HG02970 (cell line): Measurements from ENCODE around the gene TAMALIN.

ENCODE experiments used
- ATAC-seq: cut with Tn5 transposase; IDR thresholded peaks from one replicate; pipeline ENCODE4 v1.9.1; 2021; ENCODE audit warnings: mild to moderate bottlenecking, moderate library complexity, moderate number of reproducible peaks; ENCODE audit not compliant: unreplicated experiment, low FRiP score

The TAMALIN gene

DNA sequence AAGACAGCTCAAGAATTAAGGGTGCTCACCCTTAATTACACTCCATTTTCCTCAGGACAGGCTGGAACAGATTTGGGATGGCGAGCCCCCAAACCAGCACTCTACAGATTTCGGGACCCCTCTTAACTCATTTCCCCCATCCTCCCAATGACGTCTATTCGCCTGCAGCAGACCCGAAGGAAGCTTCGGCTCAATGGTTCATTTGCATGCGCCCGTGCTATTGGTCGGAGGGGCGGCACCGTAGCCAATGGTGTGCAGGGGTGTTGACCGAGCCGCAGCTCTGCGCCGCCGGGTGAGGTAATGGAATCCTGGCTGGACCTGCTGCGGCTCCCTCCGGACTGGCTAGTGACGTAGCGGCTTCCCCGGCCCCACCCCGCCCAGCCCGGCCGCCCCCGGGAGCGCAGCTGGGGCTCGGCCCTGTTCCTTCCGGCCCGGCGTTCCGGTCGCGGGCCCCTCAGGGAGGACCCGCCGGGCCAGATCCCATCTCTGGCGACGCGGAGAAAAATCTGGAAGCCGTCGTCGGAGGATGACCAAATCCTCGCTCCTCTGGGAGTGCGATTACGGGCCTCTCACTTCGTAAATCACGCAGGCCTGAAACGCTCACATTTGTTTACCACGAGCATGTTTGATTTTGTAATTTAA, 26.2 kb downstream of the TAMALIN start:
- ATAC-seq = peak; percentile 74

DNA sequence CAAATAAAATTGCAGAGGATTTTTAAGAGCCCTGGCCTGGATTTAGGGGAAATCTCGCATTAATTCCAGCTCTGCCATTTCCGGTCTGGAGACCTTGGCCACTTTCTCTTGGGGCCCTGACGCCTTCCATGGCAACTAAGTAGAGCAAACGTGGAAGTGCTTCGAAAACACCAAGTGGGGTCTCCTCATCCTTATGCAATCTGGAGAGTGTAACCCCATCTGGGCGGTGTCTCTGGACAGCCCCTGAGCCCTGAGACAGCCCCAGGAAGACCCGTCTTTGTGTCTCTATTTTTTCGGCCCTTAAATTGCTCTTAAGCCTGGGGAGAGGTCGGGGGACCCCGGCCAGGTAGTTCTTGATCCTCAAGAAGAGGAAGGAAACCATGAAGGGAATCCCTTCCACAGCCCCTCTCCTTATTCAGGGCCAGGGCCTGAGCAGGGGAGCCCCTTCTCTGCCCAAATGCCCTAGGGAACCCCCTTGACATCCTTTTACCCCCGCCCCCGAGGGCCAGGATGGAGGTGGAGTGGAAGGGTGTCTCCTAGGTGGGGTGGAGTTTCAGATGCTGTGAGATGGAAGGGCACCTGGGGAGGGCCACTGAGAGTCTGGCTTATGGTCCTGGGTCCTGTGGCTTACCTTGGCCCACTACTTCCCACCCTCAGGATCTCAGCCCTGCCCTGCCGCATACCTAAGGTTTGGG, 26.8 kb downstream of the TAMALIN start:
- no peak for ATAC-seq

DNA sequence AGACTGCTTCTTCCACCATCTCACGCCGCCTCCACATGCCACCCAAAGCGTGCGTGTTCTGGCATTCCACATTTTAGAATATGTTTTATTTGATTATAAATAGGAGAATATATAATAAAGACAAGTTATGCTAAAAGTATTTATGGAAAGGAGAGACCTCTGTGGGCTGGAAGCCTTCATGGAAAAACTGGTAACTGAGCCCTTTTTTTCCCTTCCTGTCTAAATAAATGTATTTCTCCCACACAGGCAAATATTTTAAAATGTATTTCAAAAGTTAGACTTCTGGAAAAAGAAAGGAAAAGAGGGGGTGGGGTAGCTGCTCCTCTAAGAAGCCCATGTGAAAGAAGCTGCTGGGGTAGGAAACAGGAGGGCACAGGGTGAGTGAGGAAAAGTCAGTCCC, 28.4 kb downstream of the TAMALIN start:
- ATAC-seq = no peak

DNA sequence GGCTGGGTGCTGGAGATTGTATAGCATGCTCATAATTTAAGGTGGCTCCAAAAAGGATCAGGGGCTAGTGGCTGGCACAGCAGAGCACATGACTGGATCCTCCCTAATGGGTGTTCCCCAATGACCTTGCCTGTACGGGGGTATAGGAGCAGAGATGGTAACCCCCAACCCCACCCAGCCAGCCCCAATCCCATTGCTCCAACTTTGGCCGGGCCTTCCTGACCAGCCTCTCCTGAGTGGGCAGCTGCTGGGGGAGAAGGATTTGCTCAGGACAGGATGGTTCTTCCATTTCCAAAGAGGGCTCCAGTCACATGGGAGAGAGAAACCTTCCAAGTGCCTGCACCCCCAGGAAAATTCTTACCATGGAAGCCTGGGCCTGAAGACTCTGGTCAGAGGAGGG, 29.2 kb downstream of the TAMALIN start:
- no peak for ATAC-seq

DNA sequence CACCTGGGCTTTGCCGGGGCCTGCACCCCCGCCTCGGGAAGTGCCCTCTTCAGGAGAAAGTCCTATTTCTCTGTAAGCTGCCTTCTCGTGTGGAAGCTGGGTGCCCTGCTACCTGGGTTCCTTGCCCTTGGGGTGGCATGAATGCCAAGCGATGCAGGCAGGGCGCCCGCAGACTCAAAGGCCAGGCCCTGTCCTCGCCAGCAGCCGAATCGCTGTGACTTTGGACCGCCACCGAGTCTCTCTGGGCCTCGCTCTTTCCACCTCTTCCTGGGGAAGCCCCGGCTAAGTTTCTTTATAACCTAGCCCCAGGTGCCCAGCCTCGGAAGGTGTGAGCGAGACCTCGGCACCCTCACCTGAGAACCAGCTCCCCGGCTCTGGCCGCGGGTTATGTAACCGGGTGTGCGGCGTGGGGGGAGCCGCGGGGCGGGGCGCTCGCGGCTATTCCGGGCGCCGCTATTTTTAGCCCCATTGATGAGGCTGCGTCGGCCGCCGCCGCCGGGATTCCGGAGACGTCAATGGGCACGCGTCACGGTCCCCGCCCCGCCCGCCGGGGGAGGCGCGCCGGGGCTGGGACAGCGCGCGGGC, 29.9 kb downstream of the TAMALIN start:
- no peak for ATAC-seq

DNA sequence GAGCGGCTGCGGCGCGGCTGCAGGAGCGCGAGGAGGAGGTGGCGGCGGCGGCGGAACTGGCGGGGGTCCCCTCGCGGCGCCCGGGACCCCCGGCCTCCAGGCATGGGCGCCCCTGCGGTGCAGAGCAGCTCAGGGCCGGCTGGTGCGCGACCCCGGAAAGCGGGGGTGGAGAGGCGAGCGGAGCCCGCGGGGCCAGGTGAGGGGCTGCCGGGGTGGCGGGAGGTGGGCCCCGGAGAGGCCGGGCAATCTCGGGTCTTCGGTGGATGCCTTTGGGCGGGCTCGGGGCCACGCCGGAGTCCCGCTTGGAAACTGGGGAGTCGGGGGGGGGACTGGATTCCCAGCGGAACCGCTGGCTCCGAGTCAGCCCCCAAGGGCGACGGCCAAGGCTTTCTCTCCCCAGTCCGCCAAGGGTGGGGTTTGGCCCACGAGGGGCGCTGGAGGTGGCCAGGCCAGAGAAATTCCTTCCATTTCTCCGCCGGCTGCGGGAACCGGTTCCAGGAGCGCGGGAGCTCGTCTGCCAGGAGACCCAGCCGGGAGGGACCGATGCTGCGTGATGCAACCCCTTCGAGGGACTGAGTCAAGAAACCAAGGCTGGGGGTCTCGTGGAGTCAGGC, 30.6 kb downstream of the TAMALIN start:
- ATAC-seq = no peak

DNA sequence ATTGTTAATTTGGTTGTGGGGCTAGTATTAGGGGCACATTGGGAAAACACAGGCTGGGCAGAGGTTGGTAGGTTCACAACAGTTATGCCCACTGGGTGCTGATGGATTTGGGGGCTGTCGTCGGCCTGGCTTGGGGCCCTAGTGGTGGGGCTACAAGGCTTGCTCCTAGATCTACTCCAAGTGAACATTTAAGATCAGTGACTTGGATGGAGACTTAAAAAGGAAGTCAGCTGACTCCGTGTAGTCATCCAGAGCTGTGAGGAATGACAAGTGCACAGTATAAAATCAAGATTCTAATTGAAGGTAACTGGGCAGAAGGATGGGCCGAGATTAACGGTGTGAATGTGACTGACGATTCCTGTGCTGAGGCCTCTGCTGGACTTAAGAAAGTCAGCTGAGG, 31.7 kb downstream of the TAMALIN start:
- no peak for ATAC-seq

DNA sequence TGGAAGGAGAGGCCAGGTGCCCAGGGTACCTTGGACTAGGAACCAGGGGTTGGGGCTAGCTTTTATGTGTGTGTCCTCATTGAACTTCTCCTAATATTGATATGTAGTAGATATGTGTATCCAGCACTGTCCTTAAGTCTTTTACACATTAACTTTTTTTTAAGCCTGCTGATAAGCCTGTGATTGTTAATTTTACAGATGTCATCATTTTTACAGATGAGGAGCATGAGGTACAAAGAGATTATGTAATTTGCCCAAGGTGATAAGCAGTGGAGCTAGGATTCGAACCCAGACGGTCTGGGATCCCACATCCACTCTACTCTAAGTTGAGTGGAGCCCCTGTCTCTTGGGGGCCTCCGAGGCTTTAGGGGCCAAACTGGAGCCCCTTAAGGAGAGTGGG, 34.3 kb downstream of the TAMALIN start:
- ATAC-seq = no peak

DNA sequence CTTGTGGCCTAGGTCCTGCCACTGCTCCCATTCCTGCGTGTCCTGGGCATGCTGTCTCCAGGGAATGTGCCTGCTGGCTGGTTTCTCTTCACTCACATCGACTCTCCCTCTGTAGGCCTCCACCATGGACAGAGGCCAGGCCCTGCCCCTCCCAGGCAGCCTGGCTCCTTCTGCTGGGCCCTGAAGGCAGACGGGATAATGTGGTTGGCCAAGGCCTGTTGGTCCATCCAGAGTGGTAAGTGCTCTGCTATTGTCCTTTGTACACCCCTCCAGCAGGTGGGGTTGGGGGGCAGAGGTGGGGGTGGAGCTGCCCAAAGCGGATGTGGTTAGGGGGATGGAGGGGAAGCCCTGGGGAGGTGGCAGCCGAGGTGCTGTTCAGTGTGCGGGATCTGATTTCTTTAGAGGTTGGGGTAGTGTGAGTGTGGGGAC, 35.0 kb downstream of the TAMALIN start:
- ATAC-seq = no peak

DNA sequence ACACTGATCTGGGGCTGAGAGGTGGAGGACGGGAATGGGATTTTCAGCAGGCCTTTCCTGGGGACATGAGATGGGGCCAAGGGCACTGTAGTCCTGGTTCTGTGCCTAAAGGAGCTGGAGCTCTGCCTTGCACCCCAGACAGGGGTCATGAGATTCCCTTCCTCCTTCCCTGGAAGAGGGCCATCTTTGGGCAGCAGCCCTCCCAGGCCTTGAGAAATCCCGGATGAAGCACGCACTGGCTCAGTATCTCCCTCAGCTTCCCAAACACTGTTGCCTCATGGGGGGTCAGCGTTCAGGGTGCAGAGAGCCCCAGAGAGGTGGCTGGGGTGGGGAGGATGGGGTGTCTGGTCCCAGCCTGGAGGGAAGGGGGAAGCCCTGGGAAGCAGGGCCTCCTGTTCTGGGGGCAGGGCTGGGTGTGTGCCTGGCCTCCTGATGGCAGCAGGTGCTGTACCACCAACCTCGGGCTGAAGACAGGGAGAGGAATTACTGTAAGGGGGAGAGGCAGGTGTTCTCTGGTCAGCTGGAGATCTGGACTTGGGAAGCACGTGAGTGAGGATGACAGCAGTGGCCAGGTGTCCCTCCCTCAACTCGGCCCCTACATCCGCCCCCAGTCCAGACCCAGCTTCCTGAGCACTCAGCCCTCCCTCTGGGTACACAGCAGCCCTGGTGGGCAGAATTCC, 36.1 kb downstream of the TAMALIN start:
- no peak for ATAC-seq

DNA sequence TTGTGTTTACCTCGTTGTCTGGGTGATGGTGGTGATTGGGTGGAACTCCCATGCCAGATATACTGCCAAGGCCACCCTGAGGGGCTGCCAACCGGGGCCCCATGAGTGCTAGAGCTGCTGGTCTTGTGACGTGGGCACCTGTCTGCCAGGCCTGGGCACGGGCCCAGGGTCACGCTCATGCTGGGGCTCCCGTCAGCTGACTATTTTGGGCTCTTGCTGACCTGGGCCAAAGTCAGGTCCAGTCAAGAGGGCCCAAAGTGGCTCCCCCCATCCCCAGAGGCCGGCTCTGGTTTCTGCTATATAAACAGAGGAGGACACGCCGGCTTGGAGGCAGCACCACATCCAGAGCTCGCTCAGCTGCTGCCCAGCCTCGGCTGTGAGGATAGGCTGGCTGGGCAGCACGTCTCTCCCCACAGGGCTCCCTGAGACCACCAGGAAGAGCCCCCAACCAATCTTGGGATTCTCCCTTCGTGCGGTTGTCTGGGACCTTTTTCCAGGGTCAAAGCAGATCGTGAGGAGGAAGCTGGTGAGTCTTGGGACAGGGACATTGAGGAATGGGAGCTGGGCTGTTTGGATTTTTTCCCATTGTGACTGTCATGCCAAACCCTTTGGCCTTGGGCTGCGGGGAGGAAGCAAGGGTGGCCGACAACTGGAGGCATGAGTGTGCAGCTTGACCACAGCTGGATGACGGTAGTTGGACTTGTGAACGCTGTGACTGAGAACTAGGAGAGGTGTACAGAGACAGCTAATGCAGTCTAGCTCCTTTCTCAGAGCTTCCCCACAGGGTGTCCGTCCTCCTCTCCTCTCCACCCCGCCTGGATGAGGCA, 36.9 kb downstream of the TAMALIN start:
- ATAC-seq = no peak

DNA sequence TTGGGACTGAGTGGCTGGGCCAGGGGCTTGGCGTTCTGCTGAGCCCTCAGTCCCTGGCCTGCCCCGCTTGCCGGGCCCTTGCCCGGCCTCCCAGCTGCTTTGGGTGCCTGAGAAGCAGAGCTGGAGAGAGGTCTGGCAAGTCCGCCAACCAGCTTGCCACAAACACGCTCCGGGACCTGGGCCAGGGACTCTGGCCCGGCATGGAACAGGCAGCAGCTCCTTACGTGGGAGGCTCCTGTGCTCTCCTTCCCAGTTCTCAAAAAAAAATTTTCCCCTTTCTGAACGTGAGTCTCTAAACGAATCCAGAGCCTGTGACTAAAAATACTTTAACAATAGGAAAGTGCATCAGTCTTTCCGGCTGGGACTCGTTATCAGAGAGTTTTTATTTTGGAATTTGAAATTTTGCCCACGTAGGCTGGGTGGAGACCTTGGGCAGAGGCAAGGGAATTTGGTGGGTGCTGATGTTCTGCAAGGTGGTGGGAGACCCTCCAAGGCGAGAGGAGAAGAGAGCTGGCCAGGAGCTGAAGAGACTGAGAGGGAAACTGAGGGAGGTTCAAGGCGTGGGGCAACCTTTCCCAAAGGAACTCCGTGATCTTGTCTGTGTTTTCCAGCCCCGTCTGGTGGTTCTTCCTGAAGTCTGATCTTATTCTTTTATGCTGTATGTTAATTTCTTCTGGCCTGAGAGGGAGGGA, 37.7 kb downstream of the TAMALIN start:
- ATAC-seq = no peak

DNA sequence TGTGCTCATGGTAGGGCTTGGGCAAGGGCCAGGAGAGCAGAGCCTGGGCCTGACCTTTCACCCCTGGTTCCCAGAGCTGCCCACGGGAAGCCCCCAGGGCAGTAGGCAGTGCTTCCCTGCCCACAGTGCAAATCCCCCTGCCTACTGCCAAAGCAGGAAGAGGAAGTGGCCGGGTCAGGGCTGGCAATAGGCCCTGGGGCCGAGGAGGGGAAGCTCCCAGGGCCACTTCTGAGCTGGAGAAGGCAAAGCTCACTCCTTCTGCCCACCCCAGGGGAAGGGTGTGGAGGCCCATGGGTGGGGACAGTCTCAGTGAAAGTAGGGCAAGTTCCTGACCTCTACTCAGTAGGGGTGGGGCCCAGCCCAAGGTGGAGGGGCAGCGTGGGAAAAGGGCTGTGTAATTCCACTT, 39.1 kb downstream of the TAMALIN start:
- ATAC-seq = no peak

DNA sequence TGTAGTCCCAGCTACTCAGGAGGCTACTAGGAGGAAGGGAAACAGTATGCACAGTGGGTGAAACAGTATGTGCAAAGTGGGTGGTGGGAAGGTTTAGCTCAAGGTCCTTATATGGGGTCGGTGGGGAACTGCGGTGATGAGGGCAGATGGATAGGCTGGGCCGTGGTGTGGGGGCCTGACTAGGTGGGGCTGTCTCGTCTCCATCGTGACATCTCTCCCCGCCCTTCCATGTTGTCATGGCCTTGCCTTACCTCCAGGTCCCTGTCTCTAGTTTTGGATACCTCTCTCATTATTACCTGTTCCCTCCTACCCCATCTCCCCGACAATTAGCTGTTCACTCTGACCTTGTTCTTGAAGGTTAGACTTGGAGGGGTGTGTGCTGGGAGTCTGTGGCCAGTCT, 40.1 kb downstream of the TAMALIN start:
- no peak for ATAC-seq

DNA sequence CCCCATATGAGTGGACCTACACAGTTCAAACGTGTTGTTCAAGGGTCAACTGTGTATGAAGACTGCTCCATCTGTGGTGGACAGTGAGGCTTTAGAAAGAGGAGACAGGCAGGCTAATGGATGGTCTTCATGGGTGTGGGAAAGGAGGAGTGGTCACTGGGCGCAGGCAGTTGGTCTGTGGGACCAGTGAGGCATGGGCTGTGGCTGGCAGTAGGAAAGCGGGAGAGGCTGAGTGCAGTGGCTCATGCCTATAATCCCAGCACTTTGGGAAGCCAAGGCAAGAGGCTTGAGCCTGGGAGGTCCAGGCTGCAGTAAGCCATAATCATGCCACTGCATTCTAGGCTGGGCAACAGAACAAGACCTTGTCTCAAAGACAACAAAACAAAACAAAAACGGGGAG, 42.5 kb downstream of the TAMALIN start:
- ATAC-seq = no peak

DNA sequence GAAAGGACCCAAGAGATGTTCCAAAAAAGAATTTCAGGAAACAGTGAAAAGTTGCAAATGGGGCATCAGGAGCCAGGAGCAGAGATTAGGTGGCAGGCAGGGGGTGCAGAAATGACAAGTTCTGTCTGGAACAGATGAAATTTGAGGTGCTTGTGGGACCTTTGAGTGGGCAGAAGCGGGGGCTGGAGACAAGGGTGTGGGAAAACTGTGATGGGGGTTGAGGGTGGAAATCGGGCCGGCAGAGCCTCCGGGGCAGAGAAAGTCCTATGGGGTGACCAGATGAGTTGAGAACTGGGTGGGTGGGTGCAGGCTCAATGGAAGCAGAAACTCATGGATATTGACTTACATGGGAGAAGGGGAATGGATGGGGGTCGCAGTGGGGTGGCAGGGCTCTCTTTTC, 42.9 kb downstream of the TAMALIN start:
- no peak for ATAC-seq

DNA sequence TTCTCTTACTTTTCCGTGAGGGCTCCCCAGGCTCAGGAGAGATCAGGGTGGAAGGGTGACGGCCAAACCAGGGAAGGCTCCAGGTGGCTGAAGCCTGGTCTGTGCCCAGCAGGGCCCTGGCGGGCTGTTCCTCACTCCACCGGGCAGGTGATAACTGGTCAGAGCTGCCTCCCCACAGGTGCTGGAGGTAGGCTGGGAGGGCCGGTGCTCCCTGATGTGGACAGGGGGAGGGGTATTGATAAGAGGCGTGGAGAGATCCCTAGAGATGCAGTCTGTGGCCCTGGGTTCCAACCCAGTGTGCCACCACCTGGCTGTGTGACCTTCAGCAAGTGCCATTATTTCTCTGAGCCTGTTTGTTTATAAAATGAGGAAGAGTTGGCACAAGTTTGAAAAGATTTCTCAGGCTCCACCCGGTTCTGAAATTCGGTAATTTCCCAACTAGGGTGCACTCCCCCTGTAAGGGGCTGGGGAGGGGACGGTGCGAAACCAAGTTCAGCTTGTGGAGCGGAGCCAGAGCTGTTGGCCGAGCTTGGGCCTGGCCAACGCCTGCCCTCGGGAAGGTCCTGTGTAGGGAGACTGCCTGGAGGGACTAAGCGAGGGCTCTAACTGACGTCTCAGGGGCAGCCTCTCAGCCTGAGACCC, 43.5 kb downstream of the TAMALIN start:
- no peak for ATAC-seq

DNA sequence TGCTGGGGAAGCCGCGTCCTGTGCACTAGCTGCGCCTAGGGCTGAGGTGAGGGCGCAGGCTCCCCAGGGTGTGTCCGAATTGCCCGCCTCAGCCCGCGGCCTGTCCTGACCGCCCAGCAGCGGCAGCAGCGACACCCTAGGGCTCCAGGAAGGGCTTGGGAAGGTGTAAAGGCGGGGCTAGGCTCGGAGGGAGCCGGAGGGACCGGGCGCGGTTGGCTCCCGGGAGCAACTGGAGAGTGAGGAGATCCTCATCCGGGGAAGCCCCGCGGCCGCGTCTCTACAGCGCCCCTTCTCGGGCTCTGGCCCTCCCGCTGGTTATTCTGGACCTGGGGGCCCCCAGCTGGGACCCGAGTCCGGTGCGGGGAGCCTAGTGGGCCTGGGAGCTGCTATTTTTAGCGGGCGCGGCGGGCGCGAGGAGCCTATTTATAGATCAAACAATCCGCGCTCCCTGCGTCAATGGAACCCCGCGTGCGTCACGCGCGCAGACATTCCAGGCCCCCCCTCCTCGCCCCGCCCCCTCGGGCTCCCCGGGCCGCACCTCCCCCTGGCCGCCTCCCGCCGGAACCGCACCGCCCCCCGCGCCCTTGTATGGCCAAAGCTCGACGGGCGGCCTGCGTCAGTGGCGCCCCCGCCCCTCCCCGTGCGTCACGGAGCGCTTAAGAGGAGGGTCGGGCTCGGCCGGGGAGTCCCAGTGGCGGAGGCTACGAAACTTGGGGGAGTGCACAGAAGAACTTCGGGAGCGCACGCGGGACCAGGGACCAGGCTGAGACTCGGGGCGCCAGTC, 44.2 kb downstream of the TAMALIN start, which contains the start of gene NR4A1:
TSS of gene NR4A1 (plus strand) at position 685 of the 784 bp plus-strand sequence. CDS start 2,887 bp downstream, outside the sequence.
- peak; percentile 81 for ATAC-seq
